IPS DF 6.9 (cell line): ENCODE results near the gene FERMT3.

Source experiments
- DNase-seq: peaks from one replicate; pipeline ENCODE4 v3.0.0-alpha.2; 2013; ENCODE audit warnings: low read depth, low spot score
- H3K27ac ChIP-seq: one replicate; pipeline ENCODE4 v1.5.1; 2013; ENCODE audit warnings: low read length, control low read depth
- H3K27me3 ChIP-seq: 2 replicates; pipeline ENCODE4 v1.6.1; 2013; ENCODE audit warnings: mild to moderate bottlenecking, low read length; ENCODE audit not compliant: control insufficient read depth, insufficient read depth
- H3K36me3 ChIP-seq: 2 replicates; pipeline ENCODE4 v1.6.1; 2013; ENCODE audit warnings: low read length; ENCODE audit not compliant: control insufficient read depth, insufficient read depth
- H3K4me1 ChIP-seq: 2 replicates; pipeline ENCODE4 v1.6.1; 2013; ENCODE audit warnings: low read length; ENCODE audit not compliant: control insufficient read depth, insufficient read depth
- H3K4me3 ChIP-seq: 2 replicates; pipeline ENCODE4 v1.5.1; 2013; ENCODE audit warnings: mild to moderate bottlenecking, low read length
- H3K9me3 ChIP-seq: 2 replicates; pipeline ENCODE4 v1.6.1; 2013; ENCODE audit warnings: low read length, inconsistent platforms; ENCODE audit not compliant: control insufficient read depth, insufficient read depth
- WGBS: extraction: QIAGEN DNeasy Blood & Tissue Kit; methylation state at CpG from one replicate; pipeline ENCODE4 v1.1.7; 2013; ENCODE audit warnings: mixed read lengths, missing lambda C conversion rate; ENCODE audit not compliant: insufficient read length, insufficient coverage; 5-methylcytosine and 5-hydroxymethylcytosine counted together

Gene FERMT3

DNA sequence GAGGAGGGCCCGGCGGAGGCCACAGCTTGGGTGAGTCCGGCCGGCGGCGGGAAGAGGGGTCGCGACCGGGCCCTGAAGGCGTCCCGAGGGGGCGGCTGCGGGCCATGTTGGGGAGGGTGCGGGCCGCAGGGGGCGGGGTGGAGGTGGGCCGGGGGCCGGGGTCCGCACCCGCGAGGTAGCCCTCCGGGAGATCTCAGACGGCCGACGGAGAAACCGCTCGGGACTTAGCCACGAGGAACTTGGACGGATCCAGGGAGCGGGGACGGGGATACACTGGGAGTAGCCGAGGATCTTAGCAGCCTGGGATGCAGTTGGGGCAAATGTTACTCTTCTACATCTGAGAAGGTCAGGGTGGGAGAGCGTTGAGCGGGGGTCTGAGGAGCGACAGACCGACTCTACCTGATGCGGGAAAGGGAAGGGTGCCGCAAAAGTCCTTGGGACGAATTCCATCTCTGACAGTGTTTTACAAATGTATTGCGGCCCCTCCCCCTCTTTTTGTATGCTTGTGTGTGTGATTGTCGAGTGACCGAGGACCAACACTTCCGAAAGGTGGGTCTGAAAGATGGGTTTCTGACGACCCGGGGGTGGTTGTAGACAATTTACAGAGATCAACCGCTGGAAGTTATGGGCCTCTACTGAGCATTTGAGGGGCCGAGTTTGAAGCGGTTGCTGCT lies 19.9 kb upstream of the FERMT3 start:
- H3K27me3 ChIP-seq, result no peaks in the 10 kb centered on the region
- no peaks in the 10 kb centered on the region for H3K9me3 ChIP-seq
- H3K4me3 ChIP-seq, result no peak overlapping the region; the same call in 1 of the 2 replicates
- H3K4me1 ChIP-seq, result no peaks in the 10 kb centered on the region
- H3K27ac ChIP-seq, result no peak overlapping the region
- DNase-seq, result no peak
- WGBS, result no CpG with 5 or more reads among the region's 48 CpGs
- no peaks in the 10 kb centered on the region for H3K36me3 ChIP-seq

DNA sequence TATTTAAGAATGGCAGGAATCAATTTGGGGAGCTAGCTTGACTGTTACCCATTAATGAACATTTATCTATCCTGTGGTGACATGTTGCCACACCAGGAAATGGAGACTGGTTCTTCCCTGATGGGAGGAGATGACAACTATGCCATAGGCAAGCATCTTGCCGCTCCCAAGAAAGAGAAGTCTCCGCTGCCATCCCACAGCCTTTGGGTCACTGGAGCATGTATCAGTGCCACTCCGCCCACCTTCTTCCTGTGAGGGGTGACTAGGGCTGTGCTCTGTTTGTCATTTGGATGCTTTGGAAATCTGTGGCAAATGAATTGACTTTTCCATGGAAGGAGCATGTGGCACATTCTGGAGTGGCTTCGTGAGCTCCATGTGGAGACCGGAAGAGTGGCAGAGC lies 14.1 kb upstream of the FERMT3 start:
- Histone ChIP-seq H3K36me3 (peaks cover 33% of the 10 kb centered on the region), H3K4me3 (no peak overlapping the region), H3K27ac (no peak overlapping the region), H3K4me1 (no peaks in the 10 kb centered on the region), H3K9me3 (no peaks in the 10 kb centered on the region), H3K27me3 (no peaks in the 10 kb centered on the region)
- no peak for DNase-seq
- WGBS, result no CpG with 5 or more reads among the region's 5 CpGs

DNA sequence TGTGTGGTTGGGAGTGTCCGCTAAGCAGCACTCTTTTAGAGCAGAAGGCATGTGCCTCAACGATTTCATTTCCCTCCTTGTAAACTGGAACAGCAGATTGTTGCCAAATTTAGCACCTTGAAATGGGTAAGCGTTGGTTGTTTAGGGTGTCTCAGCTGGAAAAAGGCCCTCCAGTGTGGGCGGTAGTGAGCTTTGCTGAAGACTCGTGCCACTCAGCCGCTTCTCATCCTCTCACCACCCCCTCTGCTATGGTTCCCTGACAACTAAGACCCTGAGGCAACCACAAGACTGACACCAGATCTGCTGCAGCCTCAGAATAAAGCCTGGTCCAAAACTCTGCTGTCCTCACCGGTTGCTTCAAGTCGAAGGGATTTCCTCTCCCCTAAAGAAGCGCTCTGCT lies 9.9 kb upstream of the FERMT3 start:
- no peak for DNase-seq
- H3K27ac ChIP-seq, result no peak overlapping the region
- no CpG with 5 or more reads among the region's 9 CpGs for WGBS

GRCh38 chr11:64198511-64198910 lies 8.0 kb upstream of the FERMT3 start:
- H3K4me1 ChIP-seq, result no peaks in the 10 kb centered on the region
- no peaks in the 10 kb centered on the region for H3K27me3 ChIP-seq
- no CpG with 5 or more reads among the region's 2 CpGs for WGBS
- no peaks in the 10 kb centered on the region for H3K9me3 ChIP-seq
- no peak for DNase-seq
- H3K4me3 ChIP-seq, result no peak overlapping the region
- H3K27ac ChIP-seq, result no peak overlapping the region
- peaks cover 61% of the 10 kb centered on the region for H3K36me3 ChIP-seq

More for the DNA sequence above, 9.9 kb upstream of the FERMT3 start:
- Histone ChIP-seq H3K36me3 (peaks cover 52% of the 10 kb centered on the region), H3K27me3 (no peaks in the 10 kb centered on the region), H3K4me3 (no peak overlapping the region), H3K9me3 (no peaks in the 10 kb centered on the region), H3K4me1 (no peaks in the 10 kb centered on the region)

GRCh38 chr11:64201543-64201942 lies 5.0 kb upstream of the FERMT3 start:
- no peak overlapping the region for H3K4me3 ChIP-seq
- no peaks in the 10 kb centered on the region for H3K9me3 ChIP-seq
- WGBS, result no CpG with 5 or more reads among the region's 3 CpGs
- no peaks in the 10 kb centered on the region for H3K4me1 ChIP-seq
- H3K27me3 ChIP-seq, result no peaks in the 10 kb centered on the region
- no peak for DNase-seq
- peaks cover 59% of the 10 kb centered on the region for H3K36me3 ChIP-seq
- no peak overlapping the region for H3K27ac ChIP-seq

DNA sequence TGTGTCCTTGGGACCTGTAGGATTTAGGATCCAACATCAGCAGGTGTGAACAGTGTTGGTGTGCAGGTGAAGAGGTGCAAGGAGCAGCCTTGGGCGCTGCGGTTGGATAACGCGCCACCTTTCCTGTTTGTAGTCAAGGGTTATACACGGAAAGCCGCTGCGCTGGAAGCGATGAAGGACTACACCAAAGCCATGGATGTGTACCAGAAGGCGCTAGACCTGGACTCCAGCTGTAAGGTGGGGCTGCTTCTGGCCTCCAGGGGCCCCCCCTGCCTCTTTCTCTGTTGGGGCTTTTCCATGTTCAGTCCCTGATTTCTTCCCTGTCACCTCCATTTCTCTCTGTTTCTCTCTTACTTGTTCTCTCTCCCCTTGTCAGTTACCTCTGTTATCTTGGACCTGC lies 3.5 kb upstream of the FERMT3 start:
- DNase-seq, result no peak
- H3K36me3 ChIP-seq, result peaks cover 57% of the 10 kb centered on the region
- peaks cover 2% of the 10 kb centered on the region; the same call in 1 of the 2 replicates for H3K4me1 ChIP-seq
- no peak overlapping the region for H3K27ac ChIP-seq
- no peaks in the 10 kb centered on the region for H3K9me3 ChIP-seq
- WGBS, result no CpG with 5 or more reads among the region's 9 CpGs
- H3K4me3 ChIP-seq, result no peak overlapping the region
- no peaks in the 10 kb centered on the region for H3K27me3 ChIP-seq

- whole genome bisulfite sequencing, result no CpG with 5 or more reads among the region's 27 CpGs
- no peak for DNase-seq
- Histone ChIP-seq H3K9me3 (no peaks in the 10 kb centered on the region), H3K4me1 (peaks cover 2% of the 10 kb centered on the region; the same call in 1 of the 2 replicates), H3K36me3 (peaks cover 52% of the 10 kb centered on the region), H3K27me3 (no peaks in the 10 kb centered on the region), H3K4me3 (no peak overlapping the region), H3K27ac (no peak overlapping the region)
Observed at GRCh38 chr11:64203421-64204079, 3.0 kb upstream of the FERMT3 start.

DNA sequence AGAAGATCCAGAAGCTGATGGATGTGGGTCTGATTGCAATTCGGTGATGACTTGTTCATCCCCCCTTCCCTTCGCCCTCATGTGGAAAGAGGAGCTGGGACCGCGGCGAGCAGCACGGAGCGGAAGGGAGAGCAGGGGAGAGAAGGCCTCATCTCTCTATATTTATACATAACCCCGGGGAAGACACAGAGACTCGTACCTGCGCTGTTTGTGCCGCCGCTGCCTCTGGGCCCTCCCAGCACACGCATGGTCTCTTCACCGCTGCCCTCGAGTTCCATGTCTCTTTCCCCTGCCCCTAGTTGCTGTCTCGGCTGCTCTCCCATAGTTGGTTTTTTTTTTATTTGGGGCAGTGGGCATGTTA lies 2.5 kb upstream of the FERMT3 start:
- Histone ChIP-seq H3K4me3 (no peak overlapping the region), H3K27me3 (no peaks in the 10 kb centered on the region), H3K36me3 (peaks cover 52% of the 10 kb centered on the region), H3K9me3 (no peaks in the 10 kb centered on the region), H3K4me1 (peaks cover 2% of the 10 kb centered on the region; the same call in 1 of the 2 replicates), H3K27ac (no peak overlapping the region)
- no peak for DNase-seq
- no CpG with 5 or more reads among the region's 16 CpGs for WGBS

GRCh38 chr11:64204464-64204989 lies 2.0 kb upstream of the FERMT3 start:
- WGBS, result no CpG with 5 or more reads among the region's 7 CpGs
- Histone ChIP-seq H3K4me3 (no peak overlapping the region), H3K27me3 (no peaks in the 10 kb centered on the region), H3K36me3 (peaks cover 52% of the 10 kb centered on the region), H3K4me1 (peaks cover 2% of the 10 kb centered on the region; the same call in 1 of the 2 replicates), H3K9me3 (no peaks in the 10 kb centered on the region), H3K27ac (no peak overlapping the region)
- peak; percentile 63 for DNase-seq

- no peak overlapping the region for H3K4me3 ChIP-seq
- peaks cover 36% of the 10 kb centered on the region for H3K36me3 ChIP-seq
- no peaks in the 10 kb centered on the region for H3K27me3 ChIP-seq
- H3K4me1 ChIP-seq, result peaks cover 2% of the 10 kb centered on the region; the same call in 1 of the 2 replicates
- H3K9me3 ChIP-seq, result no peaks in the 10 kb centered on the region
- no peak for DNase-seq
- no CpG with 5 or more reads among the region's 30 CpGs for WGBS
- no peak overlapping the region for H3K27ac ChIP-seq
Observed at GRCh38 chr11:64207256-64208085, 950 bp downstream of the FERMT3 start.
